22Rv1 (cell line): ENCODE measurements around the gene RNF126.

Experiments used
- CTCF ChIP-seq: fragments of 450-650 bp; IDR thresholded peaks from 2 replicates; pipeline ENCODE4 v1.5.1; 2017; ENCODE audit warnings: mild to moderate bottlenecking
- ZFX ChIP-seq: fragments of 450-650 bp; IDR thresholded peaks from 2 replicates; pipeline ENCODE4 v1.6.1; 2017; ENCODE audit warnings: antibody characterized with exemption, borderline replicate concordance

GRCh38 chr19:645912-646778 lies 16.9 kb downstream of the RNF126 start:
- TF ChIP-seq CTCF (no peak), ZFX (no peak)
